Loucy (cell line): ENCODE measurements around the gene YBX2.

Experiments used
- H2AFZ ChIP-seq: fragments of 200-600 bp; sonication (generic); 2 replicates; pipeline ENCODE4 v1.6.0; 2016; ENCODE audit warnings: antibody characterized with exemption, mild to moderate bottlenecking, low read length, moderate library complexity
- H3F3A ChIP-seq: fragments of 200-600 bp; 2 replicates; pipeline ENCODE4 v1.6.0; 2016; ENCODE audit warnings: antibody characterized with exemption, low read depth, mild to moderate bottlenecking
- H3K27me3 ChIP-seq: fragments of 200-600 bp; sonication (generic); 2 replicates; pipeline ENCODE4 v1.6.1; 2014; ENCODE audit warnings: low read length, mild to moderate bottlenecking; ENCODE audit not compliant: insufficient read depth, poor library complexity, severe bottlenecking
- H3K36me3 ChIP-seq: fragments of 200-600 bp; sonication (generic); 2 replicates; pipeline ENCODE4 v1.6.1; 2016; ENCODE audit warnings: low read length; ENCODE audit not compliant: insufficient read depth
- H3K4me1 ChIP-seq: fragments of 200-600 bp; sonication (generic); 2 replicates; pipeline ENCODE4 v1.5.1; 2014; ENCODE audit warnings: low read length, mild to moderate bottlenecking; ENCODE audit not compliant: insufficient read depth, poor library complexity, severe bottlenecking
- H3K4me2 ChIP-seq: fragments of 200-600 bp; sonication (generic); 2 replicates; pipeline ENCODE4 v1.6.0; 2014; ENCODE audit warnings: antibody characterized with exemption, low read length, low read depth, mild to moderate bottlenecking; ENCODE audit not compliant: poor library complexity, severe bottlenecking
- H3K4me3 ChIP-seq: fragments of 200-600 bp; sonication (generic); 2 replicates; pipeline ENCODE4 v1.5.1; 2014; ENCODE audit warnings: low read length, mild to moderate bottlenecking, mixed read lengths; ENCODE audit not compliant: poor library complexity, severe bottlenecking
- H3K79me2 ChIP-seq: fragments of 200-600 bp; sonication (generic); 2 replicates; pipeline ENCODE4 v1.6.1; 2014; ENCODE audit warnings: low read length; ENCODE audit not compliant: insufficient read depth
- H3K9ac ChIP-seq: fragments of 200-600 bp; sonication (generic); 2 replicates; pipeline ENCODE4 v1.6.0; 2014; ENCODE audit warnings: mild to moderate bottlenecking, low read depth, low read length, moderate library complexity; ENCODE audit not compliant: poor library complexity, severe bottlenecking
- H3K9me2 ChIP-seq: fragments of 200-600 bp; sonication (generic); replicated peaks from 2 replicates; pipeline ENCODE4 v1.6.1; 2016; ENCODE audit warnings: low read depth, low read length, mixed read lengths
- H3K9me3 ChIP-seq: fragments of 200-600 bp; sonication (generic); 2 replicates; pipeline ENCODE4 v1.6.1; 2014; ENCODE audit warnings: mild to moderate bottlenecking, antibody characterized with exemption, low read length, low read depth; ENCODE audit not compliant: insufficient read depth
- H4K20me1 ChIP-seq: fragments of 200-600 bp; sonication (generic); 2 replicates; pipeline ENCODE4 v1.6.0; 2014; ENCODE audit warnings: antibody characterized with exemption, low read length, mild to moderate bottlenecking; ENCODE audit not compliant: insufficient read depth, poor library complexity, severe bottlenecking
- CTCF ChIP-seq: fragments of 200-600 bp; sonication (generic); conservative IDR thresholded peaks from 2 replicates; pipeline ENCODE4 v1.5.1; 2014; ENCODE audit warnings: mild to moderate bottlenecking, antibody characterized with exemption, low read length
- EZH2phosphoT487 ChIP-seq: fragments of 200-600 bp; IDR thresholded peaks from 2 replicates; pipeline ENCODE4 v1.6.1; 2018; ENCODE audit warnings: antibody characterized with exemption, mild to moderate bottlenecking, moderate library complexity, borderline replicate concordance

Gene YBX2

DNA sequence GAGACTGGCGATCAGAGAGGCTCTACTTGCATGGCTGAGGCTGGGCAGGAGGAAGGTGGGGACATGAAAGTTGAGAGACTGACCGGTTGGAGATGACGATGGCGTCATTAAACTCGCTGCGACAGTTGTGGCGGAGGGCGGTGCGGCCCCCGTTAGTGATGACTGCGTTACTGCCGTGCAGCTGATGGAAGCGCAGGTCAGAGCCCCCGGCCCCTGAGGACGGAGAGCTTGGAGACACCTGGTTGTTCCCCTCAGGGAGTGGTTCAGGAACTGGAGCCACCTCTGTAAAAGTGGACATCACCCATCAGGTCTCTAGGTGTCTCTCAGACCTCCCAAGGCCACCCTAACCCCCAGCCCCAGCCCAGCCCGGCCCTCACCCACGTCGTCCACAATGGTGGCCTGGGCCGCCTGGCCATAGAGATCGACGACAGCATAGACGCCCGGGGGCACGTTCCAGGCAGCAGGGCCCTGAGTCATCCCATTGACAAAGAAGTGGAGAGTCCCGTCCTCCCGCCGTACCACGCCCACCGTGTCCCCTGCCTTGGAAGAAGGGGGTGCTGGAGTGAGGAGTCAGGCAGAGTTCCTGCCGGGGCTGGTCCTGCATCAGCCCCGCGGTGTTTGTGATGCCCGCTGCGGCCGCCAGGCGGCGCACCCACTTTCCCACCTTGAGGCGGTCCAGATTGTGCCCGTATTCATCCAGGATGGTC is 29.4 kb upstream of the YBX2 start:
- H3K9ac ChIP-seq = no peak overlapping the region
- H4K20me1 ChIP-seq = peaks cover 5% of the 10 kb centered on the region
- H3K4me3 ChIP-seq = no peak overlapping the region
- no peak overlapping the region for H3K4me2 ChIP-seq
- H3K4me1 ChIP-seq = peaks cover 8% of the 10 kb centered on the region
- no peaks in the 10 kb centered on the region for H3K27me3 ChIP-seq
- no peak overlapping the region for H2AFZ ChIP-seq
- peaks cover 20% of the 10 kb centered on the region for H3K79me2 ChIP-seq
- no peak for TF ChIP-seq EZH2phosphoT487
- TF ChIP-seq CTCF = peak; percentile 95
- no peaks in the 10 kb centered on the region for H3F3A ChIP-seq
- H3K36me3 ChIP-seq = peaks cover 27% of the 10 kb centered on the region; the same call in 1 of the 2 replicates
- H3K9me2 ChIP-seq = no peaks in the 10 kb centered on the region
- H3K9me3 ChIP-seq = no peaks in the 10 kb centered on the region

DNA sequence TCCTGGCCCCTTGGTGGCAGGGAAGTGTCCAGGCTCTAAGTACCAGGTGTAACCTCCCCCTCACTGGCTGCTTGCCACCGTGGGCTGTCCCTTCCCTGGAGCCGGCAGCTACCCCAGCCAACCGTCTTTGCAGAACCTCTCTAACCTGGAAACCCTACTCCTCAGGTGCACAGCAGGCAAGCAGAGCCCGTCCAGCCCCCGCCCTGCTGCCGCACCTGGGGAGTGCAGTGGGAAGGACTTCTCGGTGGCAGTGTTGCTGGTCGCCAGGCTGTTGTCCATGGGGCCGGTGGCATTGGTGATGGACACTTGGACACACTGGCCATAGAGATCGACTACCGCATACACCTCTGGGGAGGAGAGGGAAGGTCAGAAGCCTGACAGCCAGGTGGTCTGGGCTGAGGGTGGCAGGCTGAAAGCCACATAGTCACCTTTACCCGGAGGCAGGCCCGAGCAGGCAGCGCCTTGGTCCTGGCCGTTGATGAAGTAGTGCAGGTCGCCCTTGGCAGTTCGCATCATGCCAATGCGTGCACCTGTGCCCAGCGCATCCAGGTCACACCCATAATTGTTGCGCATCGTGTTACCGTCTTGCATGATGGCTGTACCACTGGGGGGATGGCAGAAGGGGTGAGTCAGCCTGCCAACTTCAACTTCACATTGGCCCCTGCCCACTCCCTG is 28.2 kb upstream of the YBX2 start:
- Histone ChIP-seq H2AFZ (no peak overlapping the region), H3F3A (no peaks in the 10 kb centered on the region), H3K9ac (no peak overlapping the region), H3K36me3 (peaks cover 38% of the 10 kb centered on the region; the same call in 1 of the 2 replicates), H3K4me3 (no peak overlapping the region), H3K79me2 (peaks cover 8% of the 10 kb centered on the region), H3K9me2 (no peaks in the 10 kb centered on the region), H3K27me3 (no peaks in the 10 kb centered on the region), H3K4me1 (peaks cover 1% of the 10 kb centered on the region), H3K9me3 (no peaks in the 10 kb centered on the region), H3K4me2 (no peak overlapping the region), H4K20me1 (no peaks in the 10 kb centered on the region)
- TF ChIP-seq EZH2phosphoT487 (no peak), CTCF (no peak)

GRCh38 chr17:7321466-7321865 is 27.0 kb upstream of the YBX2 start:
- Histone ChIP-seq H3K4me3 (no peak overlapping the region), H3K4me1 (no peaks in the 10 kb centered on the region), H4K20me1 (no peaks in the 10 kb centered on the region), H3K9ac (no peak overlapping the region), H2AFZ (no peak overlapping the region), H3K9me2 (no peaks in the 10 kb centered on the region), H3K79me2 (no peaks in the 10 kb centered on the region; the same call in 1 of the 2 replicates), H3K27me3 (no peaks in the 10 kb centered on the region), H3K4me2 (no peak overlapping the region), H3F3A (peaks cover under 1% of the 10 kb centered on the region; the same call in 1 of the 2 replicates), H3K36me3 (peaks cover 42% of the 10 kb centered on the region; the same call in 1 of the 2 replicates), H3K9me3 (no peaks in the 10 kb centered on the region)
- TF ChIP-seq EZH2phosphoT487 = no peak
- no peak for TF ChIP-seq CTCF
